Vagina (tissue), 2 donors: Measurements from ENCODE around the gene GUSB. TPM values are rescaled to one million over a fixed set of nuclear protein-coding genes. Genes with fewer than 3 reads are reported as not detected.
"Not testable (repeated sequence)": the region's sequence is repeated elsewhere in the genome, so short reads cannot be mapped to it uniquely, and the experiment has no call there.

ENCODE experiments used
- DNase-seq, 2 donors: peaks; one replicate each; pipeline ENCODE4 v3.0.0-alpha.2; 2017; ENCODE audit errors: extremely low spot score in 2 of 2
- H3K27ac ChIP-seq: fragments of 200-600 bp; sonication (generic); one replicate; pipeline ENCODE4 v1.5.1; 2019
- H3K27me3 ChIP-seq: fragments of 200-600 bp; sonication (generic); one replicate; pipeline ENCODE4 v1.5.1; 2019
- H3K36me3 ChIP-seq, 2 donors: fragments of 200-600 bp; sonication (generic); one replicate each; pipeline ENCODE4 v1.5.1; 2017 to 2019
- H3K4me1 ChIP-seq: fragments of 200-600 bp; sonication (generic); one replicate; pipeline ENCODE4 v1.5.1; 2019
- H3K4me3 ChIP-seq, 2 donors: fragments of 200-600 bp; sonication (generic); 1 replicate in 1 of 2; 2 replicates in 1 of 2; pipeline ENCODE4 v1.5.1; 2016 to 2019
- H3K9me3 ChIP-seq: fragments of 200-600 bp; sonication (generic); one replicate; pipeline ENCODE4 v1.5.1; 2019
- POLR2A ChIP-seq, 2 donors: fragments of 450-650 bp; IDR thresholded peaks; one replicate each; pipeline ENCODE4 v1.6.1; 2017; ENCODE audit warnings: antibody characterized with exemption in 2 of 2, mild to moderate bottlenecking in 2 of 2, moderate library complexity in 2 of 2
- POLR2AphosphoS5 ChIP-seq, 2 donors: sonication (generic); formaldehyde crosslinking; IDR thresholded peaks; one replicate each; pipeline ENCODE4 v1.9.0; 2017; ENCODE audit warnings: antibody characterized with exemption in 2 of 2, mild to moderate bottlenecking in 2 of 2, low read depth in 1 of 2; ENCODE audit not compliant: insufficient read depth in 1 of 2
- intact Hi-C: fragments of 100-400 bp; cut with DNase I; formaldehyde crosslinking; loops from one replicate; pipeline ENCODE4 v1.15.1; 2023
- total RNA-seq: library from RNA; depleted of rRNA; stranded (reverse); fragments of >200 nt; gene quantifications from one replicate; pipeline ENCODE4 v1.2.3, GENCODE V29; 2016
- TF ChIP-seq, protein P1 (sequence below), 3 experiments: fragments of 450-650 bp in 2 of 3; fragments of 200-600 bp in 1 of 3; sonication (generic) in 1 of 3; IDR thresholded peaks; one replicate each; pipeline ENCODE4 v1.5.1; 2017 to 2019; ENCODE audit warnings: antibody characterized with exemption in 3 of 3, mild to moderate bottlenecking in 2 of 3, moderate library complexity in 2 of 3

GUSB gene
- total RNA-seq, 1 donor from 2014 or later, result 34.6 TPM

DNA sequence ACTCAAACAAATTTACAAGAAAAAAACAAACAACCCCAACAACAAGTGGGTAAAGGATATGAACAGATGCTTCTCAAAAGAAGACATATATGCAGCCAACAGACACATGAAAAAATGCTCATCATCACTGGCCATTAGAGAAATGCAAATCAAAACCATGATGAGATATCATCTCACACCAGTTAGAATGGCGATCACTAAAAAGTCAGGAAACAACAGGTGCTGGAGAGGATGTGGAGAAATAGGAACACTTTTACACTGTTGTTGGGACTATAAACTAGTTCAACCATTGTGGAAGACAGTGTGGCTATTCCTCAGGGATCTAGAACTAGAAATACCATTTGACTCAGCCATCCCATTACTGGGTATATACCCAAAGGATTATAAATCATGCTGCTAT is 13.0 kb upstream of the GUSB start:
- H3K9me3 ChIP-seq, intact Hi-C loops: not testable (repeated sequence)

DNA sequence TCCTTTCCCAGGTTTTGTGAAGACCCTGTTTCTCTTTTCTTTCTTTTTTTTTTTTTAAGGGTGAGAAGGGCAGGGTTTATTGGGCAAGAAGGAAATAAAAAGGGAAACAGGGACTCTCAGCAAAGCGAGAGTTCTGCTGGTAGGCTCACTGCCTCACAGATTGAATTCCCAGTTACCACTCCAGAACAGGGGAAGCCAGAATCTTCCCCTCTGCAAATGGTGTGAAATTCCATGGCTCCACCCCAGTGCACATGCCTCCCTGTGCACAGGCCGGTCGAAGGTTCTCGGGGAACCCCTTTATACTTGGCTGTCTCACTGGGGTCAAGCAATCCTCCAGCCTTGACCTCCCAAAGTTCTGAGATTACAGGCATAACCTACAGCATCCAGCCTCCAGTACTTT is 10.5 kb upstream of the GUSB start:
- Histone ChIP-seq H3K27me3 (no peaks in the 10 kb centered on the region), H3K4me1 (no peaks in the 10 kb centered on the region), H3K9me3 (no peaks in the 10 kb centered on the region), H3K4me3 (no peak overlapping the region), H3K27ac (no peak overlapping the region), H3K36me3 (no peaks in the 10 kb centered on the region)
- no peak for DNase-seq
- intact Hi-C loops, result no loop called here
- TF ChIP-seq POLR2AphosphoS5 (IDR thresholded peaks at IDR 0.05; ENCODE audit: insufficient read depth in 1 of 2, low read depth in 1 of 2) (no peak), POLR2A (IDR thresholded peaks at IDR 0.05) (no peak)
- TF ChIP-seq, protein P1, sequence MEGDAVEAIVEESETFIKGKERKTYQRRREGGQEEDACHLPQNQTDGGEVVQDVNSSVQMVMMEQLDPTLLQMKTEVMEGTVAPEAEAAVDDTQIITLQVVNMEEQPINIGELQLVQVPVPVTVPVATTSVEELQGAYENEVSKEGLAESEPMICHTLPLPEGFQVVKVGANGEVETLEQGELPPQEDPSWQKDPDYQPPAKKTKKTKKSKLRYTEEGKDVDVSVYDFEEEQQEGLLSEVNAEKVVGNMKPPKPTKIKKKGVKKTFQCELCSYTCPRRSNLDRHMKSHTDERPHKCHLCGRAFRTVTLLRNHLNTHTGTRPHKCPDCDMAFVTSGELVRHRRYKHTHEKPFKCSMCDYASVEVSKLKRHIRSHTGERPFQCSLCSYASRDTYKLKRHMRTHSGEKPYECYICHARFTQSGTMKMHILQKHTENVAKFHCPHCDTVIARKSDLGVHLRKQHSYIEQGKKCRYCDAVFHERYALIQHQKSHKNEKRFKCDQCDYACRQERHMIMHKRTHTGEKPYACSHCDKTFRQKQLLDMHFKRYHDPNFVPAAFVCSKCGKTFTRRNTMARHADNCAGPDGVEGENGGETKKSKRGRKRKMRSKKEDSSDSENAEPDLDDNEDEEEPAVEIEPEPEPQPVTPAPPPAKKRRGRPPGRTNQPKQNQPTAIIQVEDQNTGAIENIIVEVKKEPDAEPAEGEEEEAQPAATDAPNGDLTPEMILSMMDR (IDR thresholded peaks at IDR 0.05), result no peak

More for the DNA sequence above, 13.0 kb upstream of the GUSB start:
- not testable (repeated sequence) for H3K36me3 ChIP-seq, H3K4me3 ChIP-seq, H3K4me1 ChIP-seq, DNase-seq, H3K27me3 ChIP-seq, H3K27ac ChIP-seq

DNA sequence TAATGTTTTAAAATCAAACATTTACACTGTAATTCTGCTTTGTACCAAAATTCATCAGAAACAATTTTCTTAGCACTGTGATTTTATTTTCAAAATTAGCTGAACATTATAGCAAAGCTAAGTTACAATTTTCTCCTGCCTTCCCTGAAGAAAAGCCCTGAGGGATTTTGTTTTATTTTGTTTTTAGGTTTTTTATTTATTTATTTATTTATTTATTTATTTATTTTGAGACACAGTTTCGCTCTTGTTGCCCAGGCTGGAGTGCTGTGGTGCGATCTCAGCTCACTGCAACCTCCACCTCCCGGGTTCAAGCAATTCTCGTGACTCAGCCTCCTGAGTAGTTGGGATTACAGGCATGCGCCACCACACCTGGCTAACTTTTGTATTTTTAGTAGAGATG is 9.8 kb upstream of the GUSB start:
- H3K27me3 ChIP-seq, DNase-seq, H3K4me1 ChIP-seq, H3K27ac ChIP-seq, intact Hi-C loops, H3K9me3 ChIP-seq, H3K36me3 ChIP-seq, H3K4me3 ChIP-seq: not testable (repeated sequence)

DNA sequence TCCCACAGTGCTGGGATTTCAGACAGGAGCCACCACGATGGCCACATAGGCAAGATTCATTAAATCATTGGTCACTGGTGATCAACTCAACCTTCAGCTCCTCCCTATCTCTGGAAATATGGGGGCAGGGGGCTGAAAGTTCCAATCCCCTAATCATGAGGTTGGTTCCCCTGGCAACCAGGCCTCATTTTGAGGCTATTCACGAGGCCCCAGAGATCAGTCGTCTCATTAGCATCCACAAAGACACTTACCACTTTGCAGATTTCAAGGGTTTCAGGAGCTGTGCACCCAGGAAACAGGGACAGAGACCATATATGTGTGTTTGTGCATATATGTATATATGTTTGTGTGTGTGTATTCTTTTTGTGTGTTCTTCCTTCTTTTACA is 7.7 kb upstream of the GUSB start:
- no peak for DNase-seq
- TF ChIP-seq, protein P1 (IDR thresholded peaks at IDR 0.05), result no peak
- no peak for TF ChIP-seq POLR2AphosphoS5 (IDR thresholded peaks at IDR 0.05; ENCODE audit: insufficient read depth in 1 of 2, low read depth in 1 of 2)
- Histone ChIP-seq H3K4me1 (no peaks in the 10 kb centered on the region), H3K27ac (no peak overlapping the region), H3K4me3 (no peak overlapping the region), H3K27me3 (no peaks in the 10 kb centered on the region), H3K36me3 (no peaks in the 10 kb centered on the region), H3K9me3 (no peaks in the 10 kb centered on the region)
- intact Hi-C loops, result no loop called here

DNA sequence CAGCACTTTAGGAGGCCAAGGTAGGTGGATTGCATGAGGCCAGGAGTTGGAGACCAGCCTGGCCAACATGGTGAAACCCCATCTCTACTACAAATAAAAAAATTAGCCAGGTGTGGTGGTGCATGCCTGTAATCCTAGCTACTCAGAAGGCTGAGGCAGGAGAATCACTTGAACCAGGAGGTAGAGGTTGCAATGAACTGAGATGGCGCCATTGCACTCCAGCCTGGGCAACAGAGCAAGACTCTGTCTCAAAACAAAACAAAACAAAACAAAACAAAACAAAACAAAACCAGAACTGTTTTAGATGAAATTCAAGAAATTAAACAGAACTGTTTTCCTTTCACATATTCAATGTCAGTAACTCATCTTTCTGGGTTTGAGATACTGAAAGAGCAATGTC is 6.5 kb upstream of the GUSB start:
- H3K4me1 ChIP-seq, H3K27ac ChIP-seq, intact Hi-C loops, DNase-seq, H3K4me3 ChIP-seq, H3K27me3 ChIP-seq, H3K36me3 ChIP-seq, H3K9me3 ChIP-seq: not testable (repeated sequence)

DNA sequence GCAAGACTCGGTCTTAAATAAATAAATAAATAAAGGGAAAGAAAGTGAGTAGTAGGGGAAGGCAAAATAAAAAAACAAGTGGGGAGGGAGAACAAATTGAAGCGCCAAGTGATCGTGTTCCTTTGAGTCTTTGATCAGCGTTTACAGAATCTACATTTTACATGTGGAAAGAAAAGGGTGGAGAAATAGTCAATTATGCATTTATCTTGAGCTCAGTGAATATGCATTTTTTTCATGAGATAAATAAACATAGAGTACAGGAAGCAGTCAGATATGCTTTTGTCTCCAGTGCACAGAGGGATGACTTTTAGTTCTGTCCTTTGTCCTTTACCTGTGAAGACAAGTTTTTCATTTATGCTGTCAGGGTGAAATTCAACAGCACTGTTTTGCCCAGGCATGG is 6.1 kb upstream of the GUSB start:
- no peaks in the 10 kb centered on the region for H3K9me3 ChIP-seq

More for the DNA sequence above, 6.1 kb upstream of the GUSB start:
- no peak for DNase-seq
- Histone ChIP-seq H3K27me3 (no peaks in the 10 kb centered on the region), H3K27ac (no peak overlapping the region), H3K4me1 (no peaks in the 10 kb centered on the region), H3K36me3 (no peaks in the 10 kb centered on the region), H3K4me3 (no peak overlapping the region)
- TF ChIP-seq POLR2A (IDR thresholded peaks at IDR 0.05) (no peak), POLR2AphosphoS5 (IDR thresholded peaks at IDR 0.05; ENCODE audit: insufficient read depth in 1 of 2, low read depth in 1 of 2) (no peak)
- TF ChIP-seq, protein P1 (IDR thresholded peaks at IDR 0.05), result no peak
- intact Hi-C loops, result no loop called here
